ENCODE data around the gene SMAD6.

DNA sequence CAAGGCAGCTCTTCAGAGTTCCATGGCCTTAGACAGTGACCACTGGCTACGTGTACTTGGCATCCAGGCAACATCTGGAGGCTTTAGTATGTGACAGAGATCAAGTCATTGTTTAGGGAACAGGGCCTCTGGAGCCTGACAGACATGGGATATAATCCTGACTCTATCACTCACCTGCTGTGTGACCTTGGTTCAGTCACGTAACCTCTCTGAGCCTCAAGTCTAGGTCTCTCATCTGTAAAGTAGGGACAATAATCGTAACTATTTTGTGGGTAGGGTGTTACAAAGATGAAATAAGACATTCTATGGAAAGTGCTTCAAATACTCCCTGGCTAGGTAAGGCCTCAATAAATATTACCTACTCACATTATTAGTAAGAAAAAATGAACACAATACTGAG is 114.2 kb downstream of the SMAD6 start:
- no peak for TF ChIP-seq POLR2AphosphoS5 (IDR thresholded peaks at IDR 0.05; ENCODE audit: low read depth, low read length)
- no peak for TF ChIP-seq TAF1 (IDR thresholded peaks at IDR 0.05; ENCODE audit: borderline replicate concordance, insufficient read depth, low read length)
- TF ChIP-seq SIN3A (IDR thresholded peaks at IDR 0.05; ENCODE audit: borderline replicate concordance, insufficient read depth, low read length) = no peak
- TF ChIP-seq, protein P1, sequence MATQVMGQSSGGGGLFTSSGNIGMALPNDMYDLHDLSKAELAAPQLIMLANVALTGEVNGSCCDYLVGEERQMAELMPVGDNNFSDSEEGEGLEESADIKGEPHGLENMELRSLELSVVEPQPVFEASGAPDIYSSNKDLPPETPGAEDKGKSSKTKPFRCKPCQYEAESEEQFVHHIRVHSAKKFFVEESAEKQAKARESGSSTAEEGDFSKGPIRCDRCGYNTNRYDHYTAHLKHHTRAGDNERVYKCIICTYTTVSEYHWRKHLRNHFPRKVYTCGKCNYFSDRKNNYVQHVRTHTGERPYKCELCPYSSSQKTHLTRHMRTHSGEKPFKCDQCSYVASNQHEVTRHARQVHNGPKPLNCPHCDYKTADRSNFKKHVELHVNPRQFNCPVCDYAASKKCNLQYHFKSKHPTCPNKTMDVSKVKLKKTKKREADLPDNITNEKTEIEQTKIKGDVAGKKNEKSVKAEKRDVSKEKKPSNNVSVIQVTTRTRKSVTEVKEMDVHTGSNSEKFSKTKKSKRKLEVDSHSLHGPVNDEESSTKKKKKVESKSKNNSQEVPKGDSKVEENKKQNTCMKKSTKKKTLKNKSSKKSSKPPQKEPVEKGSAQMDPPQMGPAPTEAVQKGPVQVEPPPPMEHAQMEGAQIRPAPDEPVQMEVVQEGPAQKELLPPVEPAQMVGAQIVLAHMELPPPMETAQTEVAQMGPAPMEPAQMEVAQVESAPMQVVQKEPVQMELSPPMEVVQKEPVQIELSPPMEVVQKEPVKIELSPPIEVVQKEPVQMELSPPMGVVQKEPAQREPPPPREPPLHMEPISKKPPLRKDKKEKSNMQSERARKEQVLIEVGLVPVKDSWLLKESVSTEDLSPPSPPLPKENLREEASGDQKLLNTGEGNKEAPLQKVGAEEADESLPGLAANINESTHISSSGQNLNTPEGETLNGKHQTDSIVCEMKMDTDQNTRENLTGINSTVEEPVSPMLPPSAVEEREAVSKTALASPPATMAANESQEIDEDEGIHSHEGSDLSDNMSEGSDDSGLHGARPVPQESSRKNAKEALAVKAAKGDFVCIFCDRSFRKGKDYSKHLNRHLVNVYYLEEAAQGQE (IDR thresholded peaks at IDR 0.05; ENCODE audit: insufficient read depth in 1 of 2, low read depth in 2 of 2, low read length in 2 of 2) = no peak
- TF ChIP-seq FOXP2 (optimal IDR thresholded peaks at IDR 0.05; ENCODE audit: borderline replicate concordance, extremely low read depth, extremely low read length, insufficient read depth) = no peak

All from PFSK-1 (cell line).